ENCODE measurements around the gene RNF126.
"Not testable (repeated sequence)": the region's sequence is repeated elsewhere in the genome, so short reads cannot be mapped to it uniquely, and the experiment has no call there.

The RNF126 gene

GRCh38 chr19:662962-663681 is at the start of gene RNF126:
RNF126 (minus strand) TSS chr19:663214; CDS start chr19:663121, 93 bp downstream.
- DNase-seq: peak; percentile 91

GRCh38 chr19:711254-711653 is 48.2 kb upstream of the RNF126 start:
- DNase-seq: no peak

- no peak for DNase-seq
These were observed 47.8 kb upstream of the RNF126 start for GRCh38 chr19:710767-711166.

GRCh38 chr19:709965-710571 is 47.1 kb upstream of the RNF126 start:
- no peak for DNase-seq

GRCh38 chr19:709196-709964 is 46.4 kb upstream of the RNF126 start:
- no peak for DNase-seq

GRCh38 chr19:708154-709143 is 45.4 kb upstream of the RNF126 start, which contains the start of gene PALM:
PALM (plus strand) TSS chr19:708935; CDS start chr19:709147, 212 bp downstream.
- DNase-seq: no peak

GRCh38 chr19:704447-704741 is 41.4 kb upstream of the RNF126 start:
- no peak for DNase-seq

- DNase-seq: peak; percentile 84
These were observed 40.8 kb upstream of the RNF126 start for GRCh38 chr19:703651-704446.

- DNase-seq: no peak
These were observed 40.3 kb upstream of the RNF126 start for GRCh38 chr19:703329-703650.

GRCh38 chr19:702847-703246 is 39.8 kb upstream of the RNF126 start:
- not testable (repeated sequence) for DNase-seq

- DNase-seq: not testable (repeated sequence)
These were observed 36.9 kb upstream of the RNF126 start for GRCh38 chr19:699885-700284.

- not testable (repeated sequence) for DNase-seq
These were observed 35.5 kb upstream of the RNF126 start for GRCh38 chr19:698529-698928.

- DNase-seq: no peak
These were observed 32.4 kb upstream of the RNF126 start, which contains the start of gene PRSS57 for GRCh38 chr19:695352-695949. PRSS57 (minus strand) TSS chr19:695452; CDS start chr19:695430, 22 bp downstream.

- DNase-seq: no peak
These were observed 31.7 kb upstream of the RNF126 start for GRCh38 chr19:694481-695351.

- no peak for DNase-seq
These were observed 27.2 kb upstream of the RNF126 start for GRCh38 chr19:690203-690602.

GRCh38 chr19:688992-689391 is 26.0 kb upstream of the RNF126 start:
- no peak for DNase-seq

GRCh38 chr19:688214-688613 is 25.2 kb upstream of the RNF126 start:
- DNase-seq: no peak

GRCh38 chr19:687569-688166 is 24.7 kb upstream of the RNF126 start:
- no peak for DNase-seq

GRCh38 chr19:686589-687297 is 23.7 kb upstream of the RNF126 start:
- DNase-seq: no peak

Measured in inflammatory macrophage treated with lipopolysaccharide for 4 hours (primary cell).